Inferior parietal cortex (tissue), 1 donor: ENCODE data around the gene CDS1.
"Not testable (repeated sequence)": the region's sequence is repeated elsewhere in the genome, so short reads cannot be mapped to it uniquely, and the experiment has no call there.

ENCODE experiments used
- DNase-seq: peaks from one replicate; pipeline ENCODE4 v3.0.0-alpha.2; 2016; ENCODE audit errors: extremely low spot score

The CDS1 gene

GRCh38 chr4:84673475-84674240 is 90.7 kb downstream of the CDS1 start:
- DNase-seq, result no peak

GRCh38 chr4:84677093-84677492 is 94.2 kb downstream of the CDS1 start:
- no peak for DNase-seq

- DNase-seq, result no peak
Measured at GRCh38 chr4:84677995-84678394, 95.1 kb downstream of the CDS1 start.

- no peak for DNase-seq
Measured at GRCh38 chr4:84678976-84679744, 96.2 kb downstream of the CDS1 start.

GRCh38 chr4:84680956-84681355 is 98.0 kb downstream of the CDS1 start:
- no peak for DNase-seq

GRCh38 chr4:84681486-84682274 is 98.8 kb downstream of the CDS1 start:
- no peak for DNase-seq

GRCh38 chr4:84682661-84683060 is 99.7 kb downstream of the CDS1 start:
- DNase-seq, result not testable (repeated sequence)

- no peak for DNase-seq
Measured at GRCh38 chr4:84683064-84683850, 100.3 kb downstream of the CDS1 start.

GRCh38 chr4:84684361-84684760 is 101.4 kb downstream of the CDS1 start:
- DNase-seq, result no peak

GRCh38 chr4:84685105-84685504 is 102.2 kb downstream of the CDS1 start:
- no peak for DNase-seq

GRCh38 chr4:84688605-84689004 is 105.7 kb downstream of the CDS1 start:
- no peak for DNase-seq

- no peak for DNase-seq
Measured at GRCh38 chr4:84689197-84689596, 106.3 kb downstream of the CDS1 start.

- no peak for DNase-seq
Measured at GRCh38 chr4:84690481-84690880, 107.6 kb downstream of the CDS1 start.

- peak; percentile 66 for DNase-seq
Measured at GRCh38 chr4:84691170-84691691, 108.3 kb downstream of the CDS1 start.

GRCh38 chr4:84691800-84692199 is 108.9 kb downstream of the CDS1 start:
- DNase-seq, result no peak

- DNase-seq, result no peak
Measured at GRCh38 chr4:84697159-84697558, 114.2 kb downstream of the CDS1 start.

GRCh38 chr4:84697615-84698201 is 114.8 kb downstream of the CDS1 start:
- DNase-seq, result no peak

GRCh38 chr4:84699001-84699671 is 116.2 kb downstream of the CDS1 start:
- no peak for DNase-seq
